GM12892 (cell line): ENCODE data around the gene CTBP2.

ENCODE experiments used
- POLR2A ChIP-seq: IDR thresholded peaks from 2 replicates; pipeline ENCODE4 v1.6.1; 2011; ENCODE audit warnings: low read depth, low read length, control low read depth
- TAF1 ChIP-seq: IDR thresholded peaks from 2 replicates; pipeline ENCODE4 v1.6.1; 2011; ENCODE audit warnings: low read depth, mild to moderate bottlenecking, control low read depth, low read length, borderline replicate concordance

- no peak for TF ChIP-seq POLR2A
- no peak for TF ChIP-seq TAF1
These were observed 147.4 kb downstream of the CTBP2 start for GRCh38 chr10:125012851-125013528.
